ENCODE data around the gene GAD1. TPM values are rescaled to one million over a fixed set of nuclear protein-coding genes. Genes with fewer than 3 reads are reported as not detected.
A peak's percentile ranks its signal among the peaks of the same experiment; 100 is the strongest.

Gene GAD1
- polyA plus RNA-seq, 1 of the 3 experiments (the other 2 are of a cell fraction): 0.20 TPM

DNA sequence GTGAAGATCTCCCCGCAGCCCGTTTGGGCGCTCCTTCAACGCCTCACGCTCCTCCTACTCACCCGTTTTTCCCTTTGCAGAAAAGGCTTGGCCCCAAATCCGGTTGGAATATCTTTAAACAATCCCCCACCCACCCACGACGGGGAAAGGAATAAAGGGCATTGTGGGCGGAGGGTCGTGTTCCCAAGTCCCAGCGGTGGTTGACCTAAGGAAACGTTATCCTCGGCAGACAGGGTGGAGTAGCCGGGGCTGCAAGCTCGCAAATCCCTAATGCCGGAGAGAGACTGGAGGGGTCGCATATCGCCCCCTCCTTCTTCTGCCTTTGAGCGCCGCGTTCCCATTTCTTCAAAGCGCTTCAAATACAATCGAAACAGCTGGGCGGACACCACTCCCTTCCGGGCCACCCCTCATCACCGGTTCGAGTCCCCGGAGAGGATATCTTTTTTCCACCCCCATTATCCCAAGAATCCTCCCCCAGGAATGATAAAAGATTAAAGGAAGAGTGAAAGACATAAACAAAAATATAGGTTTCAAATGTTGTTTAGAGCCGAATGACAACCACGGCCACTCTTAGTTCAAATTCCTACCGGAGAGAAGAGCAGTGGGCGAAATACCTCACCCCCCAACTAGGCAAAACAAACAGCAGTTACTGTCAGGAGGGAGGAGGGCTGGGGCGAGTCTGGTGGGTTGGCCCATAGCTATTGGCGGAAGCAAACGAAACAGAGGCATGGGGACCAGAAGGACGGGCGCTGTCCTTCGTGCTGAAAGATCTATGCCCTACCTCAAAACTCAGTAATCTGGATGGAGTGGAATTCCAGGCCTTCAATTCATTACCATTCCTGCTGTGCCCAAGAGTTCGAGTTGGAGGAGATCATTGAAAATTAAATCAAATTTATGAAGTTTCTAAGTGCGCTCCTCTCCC, 2.8 kb upstream of the GAD1 start:
- Histone ChIP-seq H3K9ac (no peak overlapping the region), H3K27ac (ENCODE audit: low read depth in 2 of 2, low read length in 1 of 2) (no peak overlapping the region), H4K20me1 (ENCODE audit: insufficient read depth) (no peaks in the 10 kb centered on the region), H3K9me2 (no peaks in the 10 kb centered on the region), H3K4me1 (ENCODE audit: control insufficient read depth in 1 of 2, insufficient read depth in 2 of 2, low read depth in 1 of 2, low read length in 1 of 2) (peaks cover 5 to 19% of the 10 kb centered on the region in 2 experiments; a peak in 2 of 4 replicates), H3K4me2 (no peak overlapping the region), H3K36me3 (replicated peaks in 1 of 2; ENCODE audit: control insufficient read depth in 1 of 2, insufficient read depth in 2 of 2, low read length in 1 of 2) (no peaks in the 10 kb centered on the region), H3K79me2 (ENCODE audit: insufficient read depth) (no peaks in the 10 kb centered on the region), H2AFZ (ENCODE audit: low read depth) (no peak overlapping the region), H3K4me3 (ENCODE audit: low read depth in 2 of 2, low read length in 1 of 2) (no peak overlapping the region), H3F3A (replicated peaks; ENCODE audit: insufficient read depth) (no peaks in the 10 kb centered on the region), H3K9me3 (no peaks in the 10 kb centered on the region), H3K27me3 (ENCODE audit: insufficient read depth) (peaks cover 70% of the 10 kb centered on the region)
- ChIA-PET POLR2A (no interaction called here), CTCF (interaction anchor here (0.6 to 10.8 kb wide), 45 partner anchors 10 to 885 kb away, joined by 3 to 148 read pairs (median 5); no protein-coding TSS in a partner anchor)
- 6% methylated on average over 41 of the region's 41 CpGs for WGBS (ENCODE audit: low lambda C conversion rate)
- TF ChIP-seq TEAD4 (IDR thresholded peaks at IDR 0.05; ENCODE audit: borderline replicate concordance, insufficient read depth) (no peak), REST (IDR thresholded peaks at IDR 0.05; ENCODE audit: low read depth, low read length) (peak; percentile 99)
- no peak for DNase-seq

GRCh38 chr2:170814533-170815230, 2.0 kb upstream of the GAD1 start:
- no peak for TF ChIP-seq CHD2 (IDR thresholded peaks at IDR 0.05; ENCODE audit: low read length, partially characterized antibody)
- TF ChIP-seq, protein P1, sequence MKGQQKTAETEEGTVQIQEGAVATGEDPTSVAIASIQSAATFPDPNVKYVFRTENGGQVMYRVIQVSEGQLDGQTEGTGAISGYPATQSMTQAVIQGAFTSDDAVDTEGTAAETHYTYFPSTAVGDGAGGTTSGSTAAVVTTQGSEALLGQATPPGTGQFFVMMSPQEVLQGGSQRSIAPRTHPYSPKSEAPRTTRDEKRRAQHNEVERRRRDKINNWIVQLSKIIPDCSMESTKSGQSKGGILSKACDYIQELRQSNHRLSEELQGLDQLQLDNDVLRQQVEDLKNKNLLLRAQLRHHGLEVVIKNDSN (IDR thresholded peaks at IDR 0.05; ENCODE audit: borderline replicate concordance, low read depth): no peak
- TF ChIP-seq USF2 (IDR thresholded peaks at IDR 0.05; ENCODE audit: borderline replicate concordance, low read depth, low read length): no peak
- TF ChIP-seq YY1 (IDR thresholded peaks at IDR 0.05; ENCODE audit: low read depth): no peak
- no peak for TF ChIP-seq POLR2AphosphoS5 (IDR thresholded peaks at IDR 0.05; ENCODE audit: low read depth, low read length)
- peak; percentile 36; the same call in 1 of the 2 replicates for TF ChIP-seq REST (IDR thresholded peaks at IDR 0.05; ENCODE audit: low read depth, low read length)
- H3K4me1 ChIP-seq (ENCODE audit: control insufficient read depth in 1 of 2, insufficient read depth in 2 of 2, low read depth in 1 of 2, low read length in 1 of 2): peaks cover 5 to 19% of the 10 kb centered on the region in 2 experiments; a peak in 2 of 4 replicates
- H4K20me1 ChIP-seq (ENCODE audit: insufficient read depth): no peaks in the 10 kb centered on the region
- ChIA-PET CTCF (interaction anchor here (0.6 to 10.8 kb wide), 21 partner anchors 9 to 583 kb away, joined by 3 to 148 read pairs (median 12); no protein-coding TSS in a partner anchor), POLR2A (no interaction called here)
- no peaks in the 10 kb centered on the region for H3K9me3 ChIP-seq
- H3K79me2 ChIP-seq (ENCODE audit: insufficient read depth): no peaks in the 10 kb centered on the region
- H3K9ac ChIP-seq: no peak overlapping the region
- no peak overlapping the region for H2AFZ ChIP-seq (ENCODE audit: low read depth)
- no peak overlapping the region for H3K4me2 ChIP-seq
- DNase-seq: no peak
- H3K9me2 ChIP-seq: no peaks in the 10 kb centered on the region
- H3K27ac ChIP-seq (ENCODE audit: low read depth in 2 of 2, low read length in 1 of 2): no peak overlapping the region
- H3K27me3 ChIP-seq (ENCODE audit: insufficient read depth): peaks cover 70% of the 10 kb centered on the region
- no peaks in the 10 kb centered on the region for H3K36me3 ChIP-seq (replicated peaks in 1 of 2; ENCODE audit: control insufficient read depth in 1 of 2, insufficient read depth in 2 of 2, low read length in 1 of 2)
- 15% methylated on average over 21 of the region's 31 CpGs for WGBS (ENCODE audit: low lambda C conversion rate)
- no peak overlapping the region for H3K4me3 ChIP-seq (ENCODE audit: low read depth in 2 of 2, low read length in 1 of 2)
- H3F3A ChIP-seq (replicated peaks; ENCODE audit: insufficient read depth): no peaks in the 10 kb centered on the region

Data from SK-N-SH (cell line).